HCT116 (cell line): Measurements from ENCODE around the gene HASPIN. TPM values are rescaled to one million over a fixed set of nuclear protein-coding genes. Genes with fewer than 3 reads are reported as not detected.

Experiments used
- ATAC-seq: fragments of 200-7000 bp; cut with Tn5 transposase; 2 replicates; pipeline ENCODE4 v1.9.1; 2020; ENCODE audit warnings: mild to moderate bottlenecking, moderate library complexity
- BruUV-seq: library from RNA; stranded (reverse); fragments of 400-500 nt; replicated peaks from 2 replicates; lab custom pipeline; 2021; lab: Mats Ljungman, UMichigan
- CTCF ChIA-PET: fragments of 300-600 bp; sonication (Branson Sonifier 250); formaldehyde crosslinking; loops from one replicate; lab custom pipeline; 2021; ENCODE audit warnings: antibody characterized with exemption; lab: Charles Lee
- POLR2A ChIA-PET: fragments of 300-600, 350-600 bp; sonication (Branson Sonifier 250); formaldehyde crosslinking; loops from one replicate; lab custom pipeline; 2021; ENCODE audit warnings: antibody characterized with exemption; lab: Charles Lee
- RAD21 ChIA-PET, 2 experiments: fragments of 300-600 bp; sonication (Branson Sonifier 250); formaldehyde crosslinking; loops; one replicate each; lab custom pipeline; 2023; ENCODE audit warnings: low total read pairs in 2 of 2; ENCODE audit not compliant: uncharacterized antibody in 2 of 2, unreplicated experiment in 2 of 2, low non-redundant PET in 1 of 2; lab: Charles Lee
- DNase-seq: peaks from one replicate; pipeline ENCODE4 v3.0.0-alpha.2; 2010; ENCODE audit warnings: low read depth, low spot score
- H2AFZ ChIP-seq: fragments of 200-600 bp; shearing (Covaris generic), sonication (generic); 2 replicates; pipeline ENCODE4 v1.6.1; 2017; ENCODE audit warnings: low read depth, mixed run types, mixed read lengths, antibody characterized with exemption, low read length; ENCODE audit not compliant: poor library complexity, severe bottlenecking
- H3K27ac ChIP-seq: 2 replicates; pipeline ENCODE4 v1.5.1; 2012; ENCODE audit warnings: low read depth, low read length
- H3K27me3 ChIP-seq: fragments of 200-600 bp; sonication (generic); 2 replicates; pipeline ENCODE4 v1.6.1; 2016; ENCODE audit warnings: mixed run types, low read length, mixed read lengths; ENCODE audit not compliant: insufficient read depth
- H3K36me3 ChIP-seq, 2 experiments: fragments of 200-500 bp in 1 of 2; fragments of 200-600 bp in 1 of 2; sonication (Bioruptor generic) in 1 of 2; sonication (generic) in 1 of 2; 2 replicates each; pipeline versions ENCODE4 v1.5.1 to v1.6.1; 2014 to 2016; ENCODE audit warnings: low read length in 2 of 2, inconsistent platforms in 1 of 2, mixed read lengths in 1 of 2, mixed run types in 1 of 2; ENCODE audit not compliant: insufficient read depth in 2 of 2, control insufficient read depth in 1 of 2
- H3K4me1 ChIP-seq, 2 experiments: fragments of 200-600 bp in 1 of 2; sonication (generic) in 1 of 2; 2 replicates each; pipeline versions ENCODE4 v1.5.1 to v1.6.1; 2012 to 2017; ENCODE audit warnings: low read length in 2 of 2, inconsistent platforms in 1 of 2, mild to moderate bottlenecking in 1 of 2, mixed read lengths in 1 of 2, mixed run types in 1 of 2, moderate library complexity in 1 of 2; ENCODE audit not compliant: insufficient read depth in 2 of 2, control insufficient read depth in 1 of 2
- H3K4me2 ChIP-seq: fragments of 200-600 bp; sonication (generic); 2 replicates; pipeline ENCODE4 v1.6.1; 2017; ENCODE audit warnings: mixed run types, low read length, mixed read lengths
- H3K4me3 ChIP-seq, 2 experiments: fragments of 200-600 bp in 1 of 2; sonication (generic) in 1 of 2; replicated peaks in 1 of 2; 2 replicates each; pipeline ENCODE4 v1.5.1; 2011 to 2016; ENCODE audit warnings: low read length in 2 of 2, control low read depth in 1 of 2, low read depth in 1 of 2, mild to moderate bottlenecking in 1 of 2, mixed read lengths in 1 of 2, mixed run types in 1 of 2
- H3K79me2 ChIP-seq: fragments of 200-600 bp; sonication (generic); 2 replicates; pipeline ENCODE4 v1.6.1; 2017; ENCODE audit warnings: mild to moderate bottlenecking, mixed run types, low read length, moderate library complexity, mixed read lengths; ENCODE audit not compliant: insufficient read depth
- H3K9ac ChIP-seq: fragments of 200-600 bp; sonication (generic); 2 replicates; pipeline ENCODE4 v1.6.1; 2016; ENCODE audit warnings: low read length, mixed read lengths
- H3K9me2 ChIP-seq: fragments of 200-600 bp; sonication (generic), shearing (Covaris generic); 2 replicates; pipeline ENCODE4 v1.6.1; 2017; ENCODE audit warnings: mixed run types, mild to moderate bottlenecking, moderate library complexity; ENCODE audit not compliant: insufficient read depth
- H3K9me3 ChIP-seq, 2 experiments: fragments of 200-500 bp in 1 of 2; fragments of 200-600 bp in 1 of 2; sonication (Bioruptor generic) in 1 of 2; sonication (generic) in 1 of 2; 2 replicates each; pipeline ENCODE4 v1.6.1; 2014 to 2017; ENCODE audit warnings: low read length in 2 of 2, mixed read lengths in 2 of 2, inconsistent platforms in 1 of 2, low read depth in 1 of 2, mild to moderate bottlenecking in 1 of 2, mixed run types in 1 of 2, moderate library complexity in 1 of 2; ENCODE audit not compliant: control insufficient read depth in 1 of 2, insufficient read depth in 1 of 2
- H4K20me1 ChIP-seq: fragments of 200-600 bp; sonication (generic), shearing (Covaris generic); 2 replicates; pipeline ENCODE4 v1.6.1; 2017; ENCODE audit warnings: mixed run types, mild to moderate bottlenecking, moderate library complexity; ENCODE audit not compliant: insufficient read depth
- CEBPB ChIP-seq: IDR thresholded peaks from 2 replicates; pipeline ENCODE4 v1.6.1; 2012; ENCODE audit warnings: low read depth
- CTCF ChIP-seq, 3 experiments: fragments of 200-600 bp in 1 of 3; sonication (generic) in 1 of 3; IDR thresholded peaks in 2 of 3; conservative IDR thresholded peaks in 1 of 3; 2 replicates each; pipeline ENCODE4 v1.5.1; 2012 to 2017; ENCODE audit warnings: low read depth in 2 of 3, low read length in 2 of 3, antibody characterized with exemption in 1 of 3, borderline replicate concordance in 1 of 3, control low read depth in 1 of 3, mild to moderate bottlenecking in 1 of 3, mixed read lengths in 1 of 3, mixed run types in 1 of 3, moderate library complexity in 1 of 3; ENCODE audit not compliant: insufficient read depth in 1 of 3
- RAD21 ChIP-seq: IDR thresholded peaks from 2 replicates; pipeline ENCODE4 v1.6.1; 2012; ENCODE audit warnings: low read depth, mild to moderate bottlenecking
- REST ChIP-seq: IDR thresholded peaks from 2 replicates; pipeline ENCODE4 v1.6.1; 2012; ENCODE audit warnings: low read depth
- SIN3A ChIP-seq: IDR thresholded peaks from 2 replicates; pipeline ENCODE4 v1.6.1; 2012; ENCODE audit warnings: low read depth
- YY1 ChIP-seq: IDR thresholded peaks from 2 replicates; pipeline ENCODE4 v1.6.1; 2011; ENCODE audit warnings: low read length, low read depth, moderate library complexity, mild to moderate bottlenecking; ENCODE audit not compliant: insufficient replicate concordance; ENCODE audit errors: extremely low read depth
- ZFX ChIP-seq: fragments of 450-650 bp; IDR thresholded peaks from 2 replicates; pipeline ENCODE4 v1.6.1; 2017
- intact Hi-C: fragments of 100-400 bp; cut with micrococcal nuclease; formaldehyde crosslinking; loops from 2 replicates; pipeline ENCODE4 v1.10.0; 2022
- total RNA-seq: library from RNA; stranded (reverse); gene quantifications from one replicate; pipeline ENCODE4 v1.2.1, GENCODE V29; 2021; ENCODE audit not compliant: unreplicated experiment

Gene HASPIN
- total RNA-seq, 1 experiment from 2014 or later, result 19.6 TPM

- no peak for TF ChIP-seq CTCF (IDR thresholded peaks at IDR 0.05 in 2 of 3, conservative IDR thresholded peaks at IDR 0.05 in 1 of 3; ENCODE audit: borderline replicate concordance in 1 of 3, insufficient read depth in 1 of 3, low read depth in 2 of 3, low read length in 2 of 3)
- no peak for TF ChIP-seq ZFX
- TF ChIP-seq YY1, result no peak
- TF ChIP-seq CEBPB, result no peak
- no peak for TF ChIP-seq RAD21
Observed at GRCh38 chr17:3678095-3678820, 45.4 kb upstream of the HASPIN start (continued).

GRCh38 chr17:3678821-3679530 lies 44.7 kb upstream of the HASPIN start:
- Histone ChIP-seq H3K79me2 (no peaks in the 10 kb centered on the region), H3K27ac (no peak overlapping the region), H3K4me3 (no peak overlapping the region), H4K20me1 (no peaks in the 10 kb centered on the region), H3K36me3 (no peaks in the 10 kb centered on the region), H3K9me2 (no peaks in the 10 kb centered on the region), H3K9ac (no peak overlapping the region), H3K4me1 (peaks cover 0 to 10% of the 10 kb centered on the region in 2 experiments; a peak in 3 of 4 replicates), H3K9me3 (no peaks in the 10 kb centered on the region), H3K27me3 (no peaks in the 10 kb centered on the region), H2AFZ (no peak overlapping the region), H3K4me2 (no peak overlapping the region)
- ATAC-seq (no peak), DNase-seq (no peak)
- TF ChIP-seq SIN3A, result no peak
- no peak for TF ChIP-seq CTCF (IDR thresholded peaks at IDR 0.05 in 2 of 3, conservative IDR thresholded peaks at IDR 0.05 in 1 of 3; ENCODE audit: borderline replicate concordance in 1 of 3, insufficient read depth in 1 of 3, low read depth in 2 of 3, low read length in 2 of 3)
- TF ChIP-seq CEBPB, result no peak
- TF ChIP-seq REST, result no peak
- BruUV-seq, result no TSS peak
- ChIA-PET POLR2A (no interaction called here), CTCF (interaction anchor here (1.6 kb wide), 1 partner anchor 13 kb away, joined by 3 read pairs; no protein-coding TSS in a partner anchor), RAD21 (no interaction called here)
- intact Hi-C loops, result no loop called here
